Anterior cingulate cortex (tissue), 58 donors: Measurements from ENCODE around the gene TFB1M.
A peak's percentile ranks its signal among the peaks of the same experiment; 100 is the strongest.
"Not testable (repeated sequence)": the region's sequence is repeated elsewhere in the genome, so short reads cannot be mapped to it uniquely, and the experiment has no call there.

Experiments used
- DNase-seq, 58 donors: peaks; one replicate each; lab custom pipeline; 2025; lab: John Stamatoyannopoulos, UW

TFB1M gene

GRCh38 chr6:155314092-155314772, at the start of gene TFB1M:
TSS of gene TFB1M (minus strand) at chr6:155314484. CDS start at chr6:155314428, 56 bp downstream.
- DNase-seq: peak; percentile 88 to 99 (median 97)

- DNase-seq: not testable (repeated sequence)
Measured at GRCh38 chr6:155364021-155364420, 49.7 kb upstream of the TFB1M start.

- not testable (repeated sequence) for DNase-seq
Measured at GRCh38 chr6:155362968-155363632, 48.8 kb upstream of the TFB1M start.

GRCh38 chr6:155354167-155354566, 39.9 kb upstream of the TFB1M start:
- no peak for DNase-seq

GRCh38 chr6:155352811-155353210, 38.5 kb upstream of the TFB1M start:
- no peak for DNase-seq

- no peak for DNase-seq
Measured at GRCh38 chr6:155352130-155352420, 37.8 kb upstream of the TFB1M start.

- no peak for DNase-seq
Measured at GRCh38 chr6:155351273-155352129, 37.2 kb upstream of the TFB1M start.

GRCh38 chr6:155349956-155350355, 35.7 kb upstream of the TFB1M start:
- no peak for DNase-seq

- DNase-seq: no peak
Measured at GRCh38 chr6:155349129-155349528, 34.8 kb upstream of the TFB1M start.

GRCh38 chr6:155347800-155348199, 33.5 kb upstream of the TFB1M start:
- no peak for DNase-seq

GRCh38 chr6:155346957-155347356, 32.7 kb upstream of the TFB1M start:
- no peak for DNase-seq

GRCh38 chr6:155344341-155345006, 30.2 kb upstream of the TFB1M start:
- DNase-seq: no peak

GRCh38 chr6:155341130-155341828, 27.0 kb upstream of the TFB1M start:
- DNase-seq: no peak

GRCh38 chr6:155340464-155341129, 26.3 kb upstream of the TFB1M start:
- DNase-seq: no peak

- not testable (repeated sequence) for DNase-seq
Measured at GRCh38 chr6:155339929-155340328, 25.6 kb upstream of the TFB1M start.

GRCh38 chr6:155338237-155338636, 24.0 kb upstream of the TFB1M start:
- not testable (repeated sequence) for DNase-seq

- DNase-seq: no peak
Measured at GRCh38 chr6:155335265-155335664, 21.0 kb upstream of the TFB1M start.

GRCh38 chr6:155334073-155334472, 19.8 kb upstream of the TFB1M start:
- not testable (repeated sequence) for DNase-seq

- no peak for DNase-seq
Measured at GRCh38 chr6:155333414-155333813, 19.1 kb upstream of the TFB1M start.

GRCh38 chr6:155330922-155331321, 16.6 kb upstream of the TFB1M start:
- DNase-seq: no peak
